Sigmoid colon (tissue), 3 donors: ENCODE measurements around the gene SLC39A11.

Source experiments
- CTCF ChIP-seq, 4 experiments: fragments of 450-650 bp in 3 of 4; fragments of 200-600 bp in 1 of 4; IDR thresholded peaks; one replicate each; pipeline ENCODE4 v1.5.1; 2016 to 2019; ENCODE audit warnings: antibody characterized with exemption in 4 of 4, mild to moderate bottlenecking in 3 of 4, moderate library complexity in 2 of 4
- POLR2A ChIP-seq, 2 donors: fragments of 450-650 bp; IDR thresholded peaks; one replicate each; pipeline ENCODE4 v1.6.1; 2016; ENCODE audit warnings: antibody characterized with exemption in 2 of 2, mild to moderate bottlenecking in 2 of 2, moderate library complexity in 2 of 2

DNA sequence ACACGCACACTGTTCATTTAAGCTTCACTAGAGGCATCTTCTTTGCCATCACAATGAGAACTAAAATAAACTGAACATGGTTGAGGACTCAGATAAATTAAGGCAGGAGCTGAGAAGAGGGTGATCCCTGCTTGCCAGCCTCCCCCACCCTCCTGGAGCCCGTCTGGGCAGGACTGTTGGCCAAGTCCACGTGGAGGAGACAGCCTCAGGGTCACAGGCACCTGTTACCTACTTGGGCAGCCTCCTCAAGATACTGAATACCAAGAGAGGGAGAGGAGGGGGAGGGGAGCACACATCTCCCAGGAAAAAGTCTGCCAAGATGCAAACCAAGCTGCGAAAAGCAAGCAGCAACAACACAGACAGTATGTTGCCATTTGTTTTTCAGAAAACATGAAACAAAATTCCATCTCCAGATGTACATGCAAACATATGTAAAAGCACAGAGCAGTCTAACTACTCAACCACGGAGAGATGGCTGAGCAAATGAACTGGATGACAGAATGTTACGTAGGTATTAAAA, 67.4 kb downstream of the SLC39A11 start:
- TF ChIP-seq CTCF (IDR thresholded peaks at IDR 0.05): no peak
- TF ChIP-seq POLR2A (IDR thresholded peaks at IDR 0.05): no peak
